ENCODE measurements around the gene RNH1.
A peak's percentile ranks its signal among the peaks of the same experiment; 100 is the strongest.

The RNH1 gene

DNA sequence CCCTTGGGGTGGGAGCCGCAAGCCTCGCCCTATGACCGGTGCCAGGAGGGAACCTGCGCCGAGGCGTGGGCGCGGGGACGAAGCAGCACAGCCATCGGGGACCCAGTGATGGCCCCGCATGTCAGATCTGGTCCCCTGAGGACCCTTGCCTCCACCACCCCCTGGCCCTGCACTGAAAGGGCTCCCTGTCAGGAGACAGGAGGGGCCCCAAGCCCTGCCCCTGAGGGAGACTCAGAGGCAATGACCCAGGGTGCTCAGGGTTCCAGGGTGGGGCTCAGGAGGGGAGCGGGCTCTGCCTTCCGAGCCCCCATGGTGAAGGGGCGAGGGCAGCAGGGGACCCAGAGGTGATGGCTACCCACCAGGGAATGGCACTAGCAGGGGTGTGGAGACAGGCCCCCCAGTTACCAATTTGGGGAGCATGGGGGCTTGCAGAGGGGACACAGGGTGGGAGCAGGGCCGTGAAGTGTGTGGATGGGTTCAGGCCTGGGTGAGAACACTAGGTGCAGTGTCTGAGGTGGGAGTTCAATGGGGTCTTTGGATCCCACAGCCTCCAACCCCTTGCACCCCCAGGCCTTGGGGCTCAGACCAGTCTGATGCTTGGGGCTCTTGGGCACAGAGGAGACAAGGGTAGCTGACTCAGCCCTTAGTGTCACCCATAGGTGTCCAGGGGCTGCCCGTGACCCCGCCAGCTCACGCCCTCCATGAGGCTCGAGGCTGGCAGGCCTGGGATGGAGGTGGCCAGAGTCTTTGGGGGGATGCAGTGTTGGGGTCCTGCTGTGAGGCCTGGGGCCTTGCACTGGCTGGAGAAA lies 30.8 kb upstream of the RNH1 start:
- no peak for DNase-seq (ENCODE audit: extremely low read depth in 1 of 2, low read depth in 1 of 2)

DNA sequence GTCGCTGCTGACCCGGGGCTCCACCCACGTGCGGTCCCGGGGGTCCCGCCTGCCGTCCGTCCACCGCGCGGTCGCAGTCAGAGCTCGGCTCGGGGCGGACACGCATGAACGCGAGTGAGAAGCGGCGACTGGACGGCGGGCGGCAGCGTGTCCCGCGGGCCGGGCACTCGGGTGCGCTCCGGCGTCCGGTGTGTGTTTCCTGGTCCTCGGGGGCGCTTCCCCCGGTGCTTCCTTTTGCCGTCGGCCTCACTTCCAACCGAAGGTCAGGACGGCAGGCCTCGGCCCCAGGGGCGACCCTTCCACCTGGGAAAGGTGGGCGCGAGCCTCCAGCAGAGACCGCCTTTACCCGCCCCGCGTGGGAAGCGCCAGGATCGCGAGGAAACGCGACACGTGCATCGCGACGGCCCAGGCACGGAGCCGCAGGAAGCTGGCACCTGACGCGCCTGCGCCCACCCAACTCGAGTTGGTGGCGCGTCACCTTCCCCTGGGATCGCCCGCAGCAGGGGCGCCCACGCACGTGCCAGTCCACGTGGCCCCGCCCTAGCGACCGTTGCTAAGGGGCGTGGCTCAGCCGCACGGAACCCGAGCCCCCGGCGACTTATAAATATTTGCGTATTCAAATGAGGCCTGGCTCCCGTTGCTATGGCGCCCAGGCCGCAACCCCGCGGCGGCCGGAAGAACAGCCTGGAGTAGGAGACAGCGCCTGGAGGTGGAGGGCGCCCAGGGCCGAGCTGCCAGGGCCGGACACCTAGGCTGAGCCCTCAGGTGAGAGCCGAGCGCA lies 30.0 kb upstream of the RNH1 start, which contains the start of gene LRRC56:
LRRC56 (plus strand) TSS at position 687 of the 781 bp plus-strand sequence. CDS start 3,158 bp downstream, outside the sequence.
- DNase-seq (ENCODE audit: extremely low read depth in 1 of 2, low read depth in 1 of 2): peak; percentile 82 to 90

DNA sequence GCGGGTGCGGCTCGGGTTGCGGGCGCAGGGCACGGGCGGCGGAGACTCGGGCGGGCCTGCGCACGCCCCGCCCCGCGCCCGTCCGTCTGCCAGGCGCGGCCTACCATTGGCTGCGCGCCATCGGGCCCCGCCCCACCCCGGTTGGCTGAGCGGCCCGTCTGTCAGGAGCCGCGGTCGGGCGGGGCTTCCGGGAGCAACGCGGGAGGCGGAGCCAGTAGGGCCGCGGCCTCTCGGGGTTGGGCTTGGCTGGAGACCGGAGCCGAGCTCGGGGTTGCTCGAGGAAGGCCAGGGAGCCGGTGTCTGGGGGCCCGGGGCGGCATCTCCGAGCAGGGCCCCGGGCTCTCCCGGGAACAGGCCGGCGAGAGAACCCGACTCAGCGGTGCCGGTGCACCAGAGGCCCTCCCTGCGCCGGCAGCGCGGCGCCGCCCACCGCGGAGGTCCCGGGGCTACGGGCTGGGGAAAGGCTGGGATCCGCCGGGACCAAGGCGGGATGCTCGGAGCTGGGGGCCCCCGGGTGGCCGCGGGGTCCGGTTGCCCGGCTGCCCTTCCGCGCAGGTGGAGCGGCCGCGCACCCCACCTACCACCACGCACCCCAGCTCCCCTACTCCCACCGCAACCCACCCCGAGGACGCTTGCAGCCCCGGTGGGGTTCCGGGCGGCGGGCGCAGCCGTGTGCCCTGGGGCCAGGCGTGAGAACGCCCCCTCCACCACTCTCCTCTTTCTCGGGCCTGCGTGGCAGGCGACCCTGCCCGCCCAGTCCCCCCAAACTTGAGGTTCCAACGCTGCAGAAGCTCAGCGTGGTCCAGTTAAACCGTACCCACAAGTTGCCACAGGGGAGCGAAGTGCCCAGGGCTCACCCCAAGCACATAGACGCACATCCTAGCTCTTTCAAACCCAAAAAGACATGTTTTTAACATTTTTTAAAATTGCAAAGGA lies 28.7 kb upstream of the RNH1 start, which contains the start of gene HRAS:
HRAS (minus strand) TSS at position 58 of the 936 bp plus-strand sequence.
- DNase-seq (ENCODE audit: extremely low read depth in 1 of 2, low read depth in 1 of 2): peak; percentile 91 to 94

DNA sequence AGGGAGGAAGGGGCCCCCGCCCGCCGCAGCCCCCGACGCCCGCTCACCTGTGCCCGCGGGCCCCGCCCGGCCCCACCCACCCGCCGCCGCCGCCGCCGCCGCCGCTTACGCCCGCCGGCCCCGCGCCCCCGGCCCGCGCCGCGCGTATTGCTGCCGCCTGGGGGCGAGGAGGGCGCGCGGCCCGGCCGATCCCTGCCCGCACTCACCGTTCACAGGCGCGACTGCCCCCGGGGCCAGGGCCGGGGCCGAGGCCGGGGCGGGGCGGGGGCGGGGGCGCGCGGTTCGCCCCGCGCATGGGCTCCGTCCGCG lies 28.1 kb upstream of the RNH1 start:
- no peak for DNase-seq (ENCODE audit: extremely low read depth in 1 of 2, low read depth in 1 of 2)

DNA sequence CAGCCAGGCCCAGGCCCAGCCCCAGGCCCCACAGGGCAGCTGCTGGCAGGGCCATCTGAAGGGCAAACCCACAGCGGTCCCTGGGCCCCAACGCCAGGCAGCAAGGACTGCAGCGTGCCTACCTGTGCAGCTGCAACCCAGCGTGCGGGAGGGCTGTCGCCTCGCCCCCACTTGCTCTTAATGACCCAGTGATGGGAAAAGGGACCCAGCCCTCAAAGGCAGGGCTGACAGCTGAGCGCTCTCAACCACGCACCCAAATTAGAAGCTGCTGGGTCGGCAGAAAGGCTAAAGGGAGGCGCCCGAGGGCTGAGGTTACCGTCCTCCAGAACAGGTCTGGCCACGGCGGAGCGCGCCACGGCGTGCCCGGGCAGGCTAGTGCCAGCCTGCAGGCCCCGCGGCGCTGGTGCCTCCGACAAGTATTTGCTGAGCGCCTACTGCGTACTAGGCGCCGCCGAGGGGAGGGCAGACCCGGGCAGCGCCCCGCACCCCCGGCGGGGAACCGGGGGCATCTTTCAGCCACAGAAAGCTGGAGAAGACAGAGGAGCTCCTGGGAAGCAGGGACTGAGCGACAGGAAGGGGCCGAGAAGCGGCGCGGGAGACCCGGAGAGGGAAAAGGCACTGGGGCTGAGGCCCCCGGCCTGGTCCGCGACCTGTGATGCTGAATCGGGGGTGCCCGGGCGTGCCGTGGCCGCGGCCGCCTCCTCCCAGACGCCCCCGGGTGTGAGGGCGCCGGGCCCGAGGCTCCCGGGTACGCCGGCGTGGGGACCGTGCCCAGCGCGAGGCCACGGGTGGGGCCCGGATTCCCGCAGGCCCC lies 27.6 kb upstream of the RNH1 start:
- DNase-seq (ENCODE audit: extremely low read depth in 1 of 2, low read depth in 1 of 2): no peak

DNA sequence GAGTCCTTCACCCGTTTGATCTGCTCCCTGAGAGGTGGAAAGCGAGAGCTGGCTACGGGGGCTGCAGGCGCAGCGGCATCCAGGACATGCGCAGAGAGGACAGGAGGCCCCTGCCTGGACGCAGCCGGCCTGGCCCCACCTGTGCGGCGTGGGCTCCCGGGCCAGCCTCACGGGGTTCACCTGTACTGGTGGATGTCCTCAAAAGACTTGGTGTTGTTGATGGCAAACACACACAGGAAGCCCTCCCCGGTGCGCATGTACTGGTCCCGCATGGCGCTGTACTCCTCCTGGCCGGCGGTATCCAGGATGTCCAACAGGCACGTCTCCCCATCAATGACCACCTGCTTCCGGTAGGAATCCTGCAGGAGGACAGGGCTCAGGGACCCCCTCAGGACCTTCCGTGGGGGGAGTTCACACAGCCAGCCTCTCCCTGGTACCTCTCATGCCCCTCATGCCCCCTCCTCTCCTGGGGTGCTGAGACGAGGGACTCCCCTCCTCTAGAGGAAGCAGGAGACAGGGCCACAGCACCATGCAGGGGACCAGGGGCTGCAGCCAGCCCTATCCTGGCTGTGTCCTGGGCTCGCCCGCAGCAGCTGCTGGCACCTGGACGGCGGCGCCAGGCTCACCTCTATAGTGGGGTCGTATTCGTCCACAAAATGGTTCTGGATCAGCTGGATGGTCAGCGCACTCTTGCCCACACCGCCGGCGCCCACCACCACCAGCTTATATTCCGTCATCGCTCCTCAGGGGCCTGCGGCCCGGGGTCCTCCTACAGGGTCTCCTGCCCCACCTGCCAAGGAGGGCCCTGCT lies 26.7 kb upstream of the RNH1 start:
- no peak for DNase-seq (ENCODE audit: extremely low read depth in 1 of 2, low read depth in 1 of 2)

DNA sequence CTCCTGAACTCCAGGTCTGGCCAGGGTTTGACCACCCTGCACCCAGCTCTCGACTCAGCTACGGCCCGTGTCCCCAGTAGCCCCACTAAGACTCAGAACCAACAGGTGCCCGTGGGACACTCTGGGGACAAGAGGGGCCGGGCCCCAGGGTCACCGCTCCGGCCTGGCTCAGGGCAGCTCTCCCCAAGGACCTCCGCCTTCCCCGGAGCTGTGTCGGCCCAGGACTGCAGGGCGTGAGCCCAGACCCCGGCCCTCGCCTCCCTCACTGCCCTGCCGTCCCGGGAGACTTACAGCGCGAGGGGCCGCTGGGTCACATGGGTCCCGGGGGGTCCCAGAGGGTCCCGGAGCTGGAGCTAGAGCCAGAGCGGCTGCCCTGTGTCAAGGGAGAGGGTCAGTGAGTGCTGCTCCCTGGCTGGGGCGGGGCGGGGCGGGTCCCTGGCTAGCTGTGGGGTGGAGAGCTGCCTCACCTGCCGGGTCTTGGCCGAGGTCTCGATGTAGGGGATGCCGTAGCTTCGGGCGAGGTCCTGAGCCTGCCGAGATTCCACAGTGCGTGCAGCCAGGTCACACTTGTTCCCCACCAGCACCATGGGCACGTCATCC lies 26.0 kb upstream of the RNH1 start:
- DNase-seq (ENCODE audit: extremely low read depth in 1 of 2, low read depth in 1 of 2): no peak

DNA sequence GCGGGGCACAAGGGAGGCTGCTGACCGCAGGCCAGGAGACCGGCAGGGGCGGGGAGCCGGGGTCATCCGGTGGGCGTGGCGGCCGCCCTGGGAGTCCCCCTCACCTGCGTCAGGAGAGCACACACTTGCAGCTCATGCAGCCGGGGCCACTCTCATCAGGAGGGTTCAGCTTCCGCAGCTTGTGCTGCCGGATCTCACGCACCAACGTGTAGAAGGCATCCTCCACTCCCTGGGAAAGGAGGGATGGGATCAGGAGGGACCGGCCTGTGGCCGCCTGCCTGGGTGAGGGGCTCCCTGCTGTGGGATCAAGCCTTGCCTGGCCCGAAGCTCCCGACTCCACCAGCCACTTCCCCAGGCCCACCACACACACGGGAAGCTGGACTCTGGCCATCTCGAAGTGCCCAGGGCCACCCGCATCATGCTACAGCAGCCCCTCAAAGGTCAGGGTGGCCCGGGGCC lies 25.5 kb upstream of the RNH1 start:
- DNase-seq (ENCODE audit: extremely low read depth in 1 of 2, low read depth in 1 of 2): no peak

DNA sequence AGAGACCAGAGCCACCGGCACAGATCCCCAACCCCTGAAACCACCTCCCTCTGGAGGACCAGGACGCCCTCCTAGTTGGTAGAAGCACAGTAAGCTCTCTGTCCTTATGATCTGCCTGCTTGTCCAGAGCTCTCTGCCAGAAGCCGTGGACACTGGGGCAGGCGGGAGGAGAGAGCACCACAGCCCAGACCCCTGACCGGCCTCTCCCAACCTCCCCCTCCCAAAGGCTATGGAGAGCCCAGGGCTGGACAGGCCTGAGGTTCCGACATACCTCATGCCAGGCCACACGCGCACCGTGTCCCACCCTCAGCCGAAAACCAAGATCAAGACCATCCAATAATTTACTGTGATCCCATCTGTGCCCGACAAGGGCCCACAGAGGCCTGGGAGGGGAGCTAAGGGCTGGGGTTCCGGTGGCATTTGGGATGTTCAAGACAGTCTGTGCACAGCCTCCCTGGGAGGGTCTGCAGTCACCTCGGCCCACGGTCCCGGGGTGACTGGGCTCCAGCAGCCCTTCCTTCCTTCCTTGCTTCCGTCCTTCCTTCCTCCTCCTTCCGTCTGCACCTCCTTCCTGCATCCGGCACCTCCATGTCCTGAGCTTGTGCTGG lies 25.0 kb upstream of the RNH1 start:
- no peak for DNase-seq (ENCODE audit: extremely low read depth in 1 of 2, low read depth in 1 of 2)

DNA sequence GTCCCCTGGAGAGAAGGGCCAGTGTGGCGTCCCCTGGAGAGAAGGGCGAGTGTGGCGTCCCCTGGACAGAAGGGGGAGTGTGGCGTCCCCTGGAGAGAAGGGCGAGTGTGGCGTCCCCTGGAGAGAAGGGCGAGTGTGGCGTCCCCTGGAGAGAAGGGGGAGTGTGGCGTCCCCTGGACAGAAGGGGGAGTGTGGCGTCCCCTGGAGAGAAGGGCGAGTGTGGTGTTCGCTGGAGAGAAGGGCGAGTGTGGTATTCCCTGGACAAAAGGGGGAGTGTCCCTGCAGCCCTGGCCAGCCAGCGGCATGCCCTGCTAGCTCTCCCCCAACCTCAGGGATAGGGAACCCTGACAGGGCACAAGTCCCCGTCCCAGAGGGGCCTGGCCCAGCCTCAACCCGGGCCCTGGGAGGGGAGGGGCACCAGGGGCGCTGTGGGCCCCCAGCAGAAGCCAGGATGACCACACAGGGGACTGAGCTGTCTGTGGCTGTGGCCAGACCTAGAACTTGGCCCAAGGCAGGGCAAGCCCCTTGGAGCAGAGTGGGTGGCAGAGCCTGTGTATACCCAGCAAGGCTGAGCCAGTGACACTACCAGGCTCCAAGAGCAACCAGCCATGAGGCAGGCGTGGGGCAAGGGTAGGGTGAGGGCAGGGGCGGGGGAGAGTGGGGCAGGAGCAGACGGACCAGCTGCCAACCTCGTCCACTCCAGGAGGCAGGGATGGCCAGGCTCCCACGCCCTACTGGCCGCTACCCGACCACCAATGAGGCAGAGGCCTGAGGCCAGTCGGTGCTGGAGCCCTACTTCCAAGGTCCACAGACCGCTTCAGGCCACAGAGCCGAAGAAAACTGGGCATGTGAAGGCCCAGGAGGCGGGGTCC lies 24.2 kb upstream of the RNH1 start:
- DNase-seq (ENCODE audit: extremely low read depth in 1 of 2, low read depth in 1 of 2): no peak

DNA sequence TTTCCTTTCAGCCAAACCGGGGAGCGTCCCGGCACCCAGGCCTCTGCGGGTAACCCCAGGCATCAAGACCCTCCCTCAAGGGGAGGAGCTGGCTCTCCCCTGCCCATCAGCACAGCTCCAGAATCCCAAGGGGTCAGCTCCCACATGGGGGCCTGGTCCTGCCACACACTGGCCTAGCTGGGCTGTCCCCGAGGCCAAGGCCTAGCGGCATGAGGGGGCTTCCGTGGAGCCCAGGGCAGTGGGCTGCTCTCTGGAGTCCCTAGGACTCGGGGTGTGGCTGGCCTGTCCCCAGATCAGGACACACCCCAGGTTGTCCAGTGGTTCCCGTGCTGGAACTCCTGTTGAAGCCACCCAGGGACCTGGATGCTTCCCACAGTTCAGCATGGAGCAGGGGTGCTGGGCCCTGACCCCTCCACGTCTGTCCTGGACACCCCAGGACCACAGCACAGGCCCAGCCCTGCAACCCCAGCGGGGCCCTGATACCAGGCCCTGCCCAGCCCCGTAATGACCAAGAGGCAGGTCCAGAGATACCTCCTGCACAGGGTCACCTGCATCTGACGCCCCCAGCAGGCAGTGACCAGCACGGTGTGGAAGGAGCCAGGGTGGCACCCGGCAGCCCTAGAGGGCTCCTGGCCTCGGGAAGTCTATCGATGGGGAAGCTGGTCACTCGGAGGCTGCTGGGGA lies 22.8 kb upstream of the RNH1 start:
- DNase-seq (ENCODE audit: extremely low read depth in 1 of 2, low read depth in 1 of 2): no peak

DNA sequence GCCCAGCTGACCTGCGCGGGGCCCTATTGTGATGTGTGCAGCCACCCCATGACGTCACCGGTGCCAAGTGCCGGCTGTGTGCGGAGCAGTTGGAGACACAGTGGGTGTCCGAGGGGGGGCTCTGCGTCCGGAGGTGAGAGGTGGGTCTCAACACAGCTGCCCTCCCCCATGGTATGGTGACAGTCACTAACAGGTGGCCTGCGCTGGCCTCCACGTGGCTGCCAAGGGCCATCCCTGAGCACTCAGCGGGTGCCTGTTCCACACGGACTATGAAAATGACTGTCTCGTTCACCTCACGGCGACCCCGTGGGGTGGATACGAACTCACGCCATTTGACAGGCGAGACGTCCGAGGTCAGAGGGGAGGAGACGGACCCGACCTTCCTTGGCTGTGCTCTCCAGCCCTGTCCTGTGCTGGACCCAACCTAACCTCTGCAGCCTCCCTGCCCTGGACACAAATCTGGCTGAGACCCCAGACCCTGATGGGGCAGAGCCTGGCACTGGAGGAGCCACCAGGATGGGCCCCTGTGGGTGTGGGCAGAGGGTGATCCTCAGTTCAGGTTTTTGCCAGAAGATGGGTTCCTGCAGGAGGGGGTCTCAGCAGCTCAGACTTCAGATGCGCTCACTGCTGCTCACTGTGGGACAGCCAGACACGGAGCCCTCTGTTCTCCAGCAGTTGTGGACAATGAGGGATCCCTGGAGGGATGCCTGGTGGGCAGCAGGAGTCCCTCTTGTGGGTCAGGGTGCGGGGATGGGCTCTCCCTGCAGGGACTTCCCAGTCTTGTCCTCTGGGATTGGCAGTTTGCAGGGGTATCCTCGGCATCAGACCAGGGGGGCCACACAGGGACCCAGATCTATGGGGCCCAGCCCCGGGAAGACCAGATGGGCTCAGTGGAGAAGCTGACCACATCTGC lies 22.0 kb upstream of the RNH1 start:
- no peak for DNase-seq (ENCODE audit: extremely low read depth in 1 of 2, low read depth in 1 of 2)

DNA sequence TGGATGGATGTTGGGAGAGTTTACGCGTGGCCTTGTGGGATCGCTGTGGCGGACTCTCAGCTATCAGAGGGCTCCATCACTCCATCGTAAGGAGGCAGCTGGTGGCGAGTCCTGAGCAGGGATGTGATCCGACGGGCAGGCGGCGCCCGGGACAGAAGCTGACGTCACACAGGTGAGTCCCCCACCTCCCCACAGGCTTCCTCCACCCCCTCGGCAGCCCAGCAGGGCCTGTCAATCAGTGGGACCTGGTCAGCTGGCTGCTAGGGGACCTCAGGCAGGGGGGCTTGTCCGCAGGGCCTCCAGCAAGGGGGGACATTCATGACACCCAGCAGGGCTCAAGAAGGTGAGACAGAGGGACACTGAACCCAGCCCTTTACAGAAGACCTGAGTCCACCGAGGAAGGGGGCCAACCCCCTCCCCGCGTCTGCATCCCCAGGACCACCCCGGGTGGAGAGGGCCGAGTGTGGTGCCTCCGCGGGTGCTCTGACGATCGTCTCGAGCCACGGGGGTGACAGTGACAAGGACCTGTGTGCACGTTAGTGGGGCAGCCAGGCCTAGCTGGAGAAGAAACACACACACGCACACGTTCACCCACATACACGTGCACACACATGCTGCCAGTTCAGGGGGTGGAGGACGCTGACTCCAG lies 21.2 kb upstream of the RNH1 start:
- DNase-seq (ENCODE audit: extremely low read depth in 1 of 2, low read depth in 1 of 2): no peak

DNA sequence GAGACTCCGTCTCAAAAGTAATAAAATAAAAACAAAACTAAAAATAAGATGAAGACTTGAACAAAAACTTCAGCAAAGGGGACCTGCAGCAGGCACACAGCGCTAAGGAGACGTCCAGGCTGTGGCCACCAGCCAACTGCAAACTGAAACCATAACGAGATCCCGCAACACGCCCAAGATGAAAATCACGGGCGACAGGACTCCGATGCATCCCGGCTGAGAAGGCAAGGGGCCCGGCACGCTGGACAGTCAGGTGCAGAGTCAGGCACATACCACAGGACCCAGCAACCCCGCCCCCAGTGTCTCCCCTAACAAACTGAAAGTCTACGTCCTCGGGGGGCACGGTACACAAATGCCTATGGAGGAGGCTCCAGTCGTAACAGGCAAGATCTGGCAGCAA lies 19.1 kb upstream of the RNH1 start:
- no peak for DNase-seq (ENCODE audit: extremely low read depth in 1 of 2, low read depth in 1 of 2)

DNA sequence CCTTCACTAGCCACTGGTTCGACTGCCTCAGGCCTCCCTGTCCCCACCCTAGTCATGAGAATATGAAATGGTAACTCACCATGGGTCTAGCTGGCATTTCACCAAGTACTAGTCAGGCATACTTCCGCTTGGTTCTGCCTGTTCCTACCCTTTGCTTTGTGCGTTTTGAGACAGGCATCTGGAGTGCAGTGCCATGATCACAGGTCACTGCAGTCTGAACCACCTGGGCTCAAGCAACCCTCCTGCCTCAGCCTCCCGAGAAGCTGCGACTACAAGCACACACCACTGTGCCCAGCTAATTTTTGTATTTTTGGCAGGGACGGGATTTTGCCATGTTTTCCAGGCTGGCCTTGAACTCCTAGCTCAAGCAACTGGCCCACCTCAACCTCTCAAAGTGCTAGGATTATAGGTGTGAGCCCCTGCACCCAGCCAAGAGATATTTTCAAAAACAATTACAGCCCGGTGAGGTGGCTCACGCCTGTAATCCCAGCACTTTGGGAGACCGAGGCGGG lies 14.2 kb upstream of the RNH1 start:
- DNase-seq (ENCODE audit: extremely low read depth in 1 of 2, low read depth in 1 of 2): no peak
